HepG2 (cell line): ENCODE data around the gene HDAC4. TPM values are rescaled to one million over a fixed set of nuclear protein-coding genes. Genes with fewer than 3 reads are reported as not detected.

ENCODE experiments used
- ATAC-seq: fragments of 200-7000 bp; cut with Tn5 transposase; 3 replicates; pipeline ENCODE4 v1.9.1; 2020; ENCODE audit warnings: mild to moderate bottlenecking, moderate library complexity
- BruUV-seq: library from RNA; stranded (reverse); fragments of 400-500 nt; replicated peaks from 2 replicates; lab custom pipeline; 2021; lab: Mats Ljungman, UMichigan
- CTCF ChIA-PET: fragments of 300-600 bp; formaldehyde crosslinking; extraction: SDS; loops from one replicate; lab custom pipeline; 2021; ENCODE audit warnings: low total read pairs, inconsistent platforms, low intra/inter-chr PET ratio; lab: Yijun Ruan, JAX
- POLR2A ChIA-PET: fragments of 350-600 bp; sonication (Branson Sonifier 250); formaldehyde crosslinking; loops from one replicate; lab custom pipeline; 2020; ENCODE audit warnings: antibody characterized with exemption, inconsistent platforms; lab: Yijun Ruan, JAX
- DNase-seq: peaks from one replicate; pipeline ENCODE4 v3.0.0-alpha.2; 2015; ENCODE audit warnings: low spot score
- FAIRE-seq: peaks from 3 replicates; lab custom pipeline; 2011; peaks lifted over from hg19 to GRCh38; lab: Jason Lieb, UNC
- H2AFZ ChIP-seq: one replicate; pipeline ENCODE4 v1.6.1; 2011; ENCODE audit warnings: low read length, inconsistent platforms
- H3K27ac ChIP-seq: fragments of 300-600 bp; 3 replicates; pipeline ENCODE4 v1.8.0; 2011; ENCODE audit warnings: mixed run types, mild to moderate bottlenecking, mixed read lengths, low read length, inconsistent platforms; ENCODE audit not compliant: insufficient read depth; ENCODE audit errors: extremely low read length
- H3K27me3 ChIP-seq, 2 experiments: fragments of 200-600 bp in 1 of 2; 2 replicates in 1 of 2; 3 replicates in 1 of 2; pipeline versions ENCODE4 v1.6.0 to v1.8.0; 2011; ENCODE audit warnings: low read length in 2 of 2, mild to moderate bottlenecking in 2 of 2, moderate library complexity in 2 of 2, inconsistent platforms in 1 of 2; ENCODE audit not compliant: insufficient read depth in 2 of 2, control insufficient read depth in 1 of 2
- H3K36me3 ChIP-seq, 2 experiments: fragments of 200-600 bp in 1 of 2; replicated peaks in 1 of 2; 2 replicates in 1 of 2; 3 replicates in 1 of 2; pipeline versions ENCODE4 v1.5.1 to v1.8.0; 2011; ENCODE audit warnings: low read length in 2 of 2, inconsistent platforms in 1 of 2; ENCODE audit not compliant: insufficient read depth in 2 of 2, control insufficient read depth in 1 of 2
- H3K4me1 ChIP-seq: 2 replicates; pipeline ENCODE4 v1.5.1; 2012; ENCODE audit warnings: low read length, inconsistent platforms; ENCODE audit not compliant: insufficient read depth
- H3K4me2 ChIP-seq: 2 replicates; pipeline ENCODE4 v1.6.0; 2011; ENCODE audit warnings: low read depth, low read length, inconsistent platforms
- H3K4me3 ChIP-seq, 3 experiments: fragments of 200-600 bp in 1 of 3; sonication (generic), shearing (Covaris generic) in 1 of 3; replicated peaks in 1 of 3; 2 replicates each; pipeline ENCODE4 v1.5.1; 2011 to 2016; ENCODE audit warnings: low read length in 3 of 3, inconsistent platforms in 2 of 3, low read depth in 2 of 3, mild to moderate bottlenecking in 2 of 3, control low read depth in 1 of 3, mixed read lengths in 1 of 3; ENCODE audit not compliant: insufficient read depth in 1 of 3
- H3K79me2 ChIP-seq: one replicate; pipeline ENCODE4 v1.6.1; 2011; ENCODE audit warnings: low read length, inconsistent platforms; ENCODE audit not compliant: insufficient read depth
- H3K9ac ChIP-seq: 2 replicates; pipeline ENCODE4 v1.6.0; 2011; ENCODE audit warnings: mild to moderate bottlenecking, low read depth, low read length, inconsistent platforms; ENCODE audit not compliant: insufficient read depth
- H3K9me3 ChIP-seq: 2 replicates; pipeline ENCODE4 v1.5.1; 2012; ENCODE audit warnings: mild to moderate bottlenecking, low read length
- H4K20me1 ChIP-seq: 2 replicates; pipeline ENCODE4 v1.6.0; 2011; ENCODE audit warnings: inconsistent platforms, mild to moderate bottlenecking, low read length, moderate library complexity; ENCODE audit not compliant: insufficient read depth
- AGO2 ChIP-seq: fragments of 200-400 bp; formaldehyde crosslinking; optimal IDR thresholded peaks from 2 replicates; pipeline ENCODE3; 2017; ENCODE audit warnings: mild to moderate bottlenecking, low read depth, low read length, moderate library complexity
- PRPF4 ChIP-seq: fragments of 200-400 bp; formaldehyde crosslinking; IDR thresholded peaks from 2 replicates; pipeline ENCODE4 v1.6.1; 2016; ENCODE audit warnings: low read length, low read depth; ENCODE audit not compliant: poor library complexity, severe bottlenecking
- ZNF431 ChIP-seq: sonication (generic); formaldehyde crosslinking; IDR thresholded peaks from 2 replicates; pipeline ENCODE4 v1.9.0; 2022; ENCODE audit warnings: missing genetic modification reagents, low read depth, mild to moderate bottlenecking, borderline replicate concordance
- WGBS: methylation state at CpG from one replicate; pipeline ENCODE4 v1.1.6; 2017; ENCODE audit warnings: low lambda C conversion rate; 5-methylcytosine and 5-hydroxymethylcytosine counted together
- in situ Hi-C: cut with HindIII; loops from 2 replicates; pipeline ENCODE4 v1.10.0; 2017; ENCODE audit warnings: low pct_unique_long_range_greater_than_20kb; ENCODE audit not compliant: extremely low pct_ligation_motif_present
- intact Hi-C: fragments of 100-400 bp; cut with micrococcal nuclease; formaldehyde crosslinking; loops from one replicate; pipeline ENCODE4 v1.10.0; 2022; ENCODE audit not compliant: unreplicated experiment
- polyA plus RNA-seq, 8 experiments: library from polyadenylated mRNA; depleted of rRNA in 3 of 8; stranded (reverse) in 7 of 8; unstranded in 1 of 8; fragments of >200 nt; fragmentation: Illumina TruSeq in 4 of 8; extraction: Trizol in 4 of 8; gene quantifications; 2 replicates each; pipeline versions ENCODE4 v1.2.1 to v1.2.3, GENCODE V29; 2011 to 2016; ENCODE audit warnings: low read depth in 4 of 8, missing spikeins in 1 of 8, mixed read lengths in 1 of 8; ENCODE audit not compliant: insufficient read depth in 1 of 8
- total RNA-seq, 5 experiments: library from RNA; depleted of rRNA; stranded (reverse); fragments of >200 nt; fragmentation: Illumina TruSeq; extraction: Trizol; gene quantifications; 2 replicates each; pipeline ENCODE4 v1.2.3, GENCODE V29; 2016; ENCODE audit warnings: low read depth in 1 of 5

HDAC4 gene
- total and polyA plus RNA-seq, 2 of the 13 experiments (the other 11 are each of a cell fraction or from before 2014, with no cell fraction given): 10.1 to 11.5 TPM

DNA sequence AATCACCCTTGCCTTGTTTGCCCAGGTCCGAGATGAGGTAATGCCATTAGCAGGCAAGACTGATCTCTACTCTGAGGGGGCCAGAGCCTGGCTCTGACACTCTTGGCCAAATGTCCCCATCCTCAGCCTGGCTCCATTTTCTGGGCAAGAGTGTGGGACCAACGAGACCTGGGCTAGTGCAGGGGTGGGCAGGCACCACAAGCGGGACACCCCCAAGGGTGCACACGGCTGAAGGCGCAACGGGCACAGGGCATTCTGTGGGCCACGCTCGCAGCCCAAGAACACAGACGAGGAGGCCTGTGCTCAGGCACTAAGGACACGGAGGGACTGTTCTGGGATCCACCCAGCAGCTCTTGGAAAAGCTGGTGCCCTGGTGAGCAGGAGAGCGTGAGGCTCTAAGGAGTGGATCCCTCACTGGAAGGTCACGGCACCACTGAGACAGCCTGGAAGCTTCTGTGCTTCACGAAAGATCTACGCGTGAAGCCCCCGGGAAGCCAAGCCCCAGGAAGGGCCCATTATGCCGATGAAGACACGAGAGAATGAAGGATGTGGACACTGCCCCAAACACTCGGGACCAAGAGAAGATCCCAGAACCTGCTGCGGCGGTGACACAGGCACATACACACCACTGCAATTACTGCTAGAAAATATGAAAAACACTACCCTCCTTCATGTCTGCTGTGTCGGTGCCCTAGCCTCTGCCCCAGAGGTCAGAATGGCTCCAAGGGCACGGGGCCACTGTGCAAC, 138.2 kb downstream of the HDAC4 start:
- Histone ChIP-seq H2AFZ (no peak overlapping the region), H3K4me3 (no peak overlapping the region), H4K20me1 (peaks cover 36% of the 10 kb centered on the region; the same call in 1 of the 2 replicates), H3K36me3 (no peaks in the 10 kb centered on the region), H3K4me1 (peaks cover 57% of the 10 kb centered on the region), H3K9ac (no peak overlapping the region), H3K27ac (no peak overlapping the region), H3K27me3 (no peaks in the 10 kb centered on the region), H3K9me3 (no peaks in the 10 kb centered on the region), H3K4me2 (no peak overlapping the region), H3K79me2 (peaks cover 54% of the 10 kb centered on the region)
- BruUV-seq: no TSS peak
- ChIA-PET POLR2A (no interaction called here), CTCF (no interaction called here)
- in situ Hi-C loops (no loop called here), intact Hi-C loops (no loop called here)
- FAIRE-seq: no peak
- no peak for ATAC-seq
- no peak for DNase-seq
- peak; percentile 2 for TF ChIP-seq AGO2
- TF ChIP-seq PRPF4: no peak
- WGBS: over 99% methylated on average over 21 of the region's 23 CpGs

DNA sequence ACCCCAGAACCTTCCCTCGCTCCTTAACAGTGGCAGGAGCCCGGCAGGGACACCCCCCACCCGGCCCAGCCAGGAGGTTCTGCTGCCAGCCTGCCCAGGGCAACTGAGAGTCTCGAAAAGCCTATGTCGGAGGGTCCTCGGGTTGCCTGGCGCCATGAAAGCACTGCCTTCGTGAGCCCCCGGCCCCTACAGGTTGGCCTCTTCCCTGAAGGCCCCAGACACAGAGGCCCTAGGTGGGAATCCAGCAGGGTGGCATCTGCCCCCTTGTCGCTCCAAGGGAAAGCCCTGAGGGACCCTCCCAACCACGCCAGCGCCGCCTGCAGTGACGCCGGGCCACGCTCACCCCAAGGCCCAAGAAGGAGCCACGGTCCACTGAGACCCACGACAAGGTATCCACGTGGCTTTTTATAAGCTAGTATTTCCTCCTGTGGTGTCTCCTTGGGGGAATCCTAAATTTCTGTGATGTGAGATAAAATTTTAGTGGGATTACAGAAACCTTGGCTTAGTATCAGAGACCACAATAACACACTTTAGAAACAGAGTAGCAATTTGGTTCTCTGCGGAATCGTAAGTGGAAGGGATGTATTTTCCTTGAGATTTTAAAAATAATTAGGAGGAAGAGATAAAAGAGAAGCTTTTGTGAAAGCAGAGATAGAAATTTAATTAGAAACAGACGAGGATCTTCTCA, 138.9 kb downstream of the HDAC4 start:
- peaks cover 57% of the 10 kb centered on the region for H3K4me1 ChIP-seq
- in situ Hi-C loops: no loop called here

More for the DNA sequence above, 138.9 kb downstream of the HDAC4 start:
- ChIA-PET CTCF (no interaction called here), POLR2A (no interaction called here)
- no peaks in the 10 kb centered on the region for H3K9me3 ChIP-seq
- H3K79me2 ChIP-seq: peaks cover 50% of the 10 kb centered on the region
- no peaks in the 10 kb centered on the region for H3K36me3 ChIP-seq
- TF ChIP-seq ZNF431 (no peak), AGO2 (peak; percentile 25)
- intact Hi-C loops: no loop called here
- ATAC-seq (no peak), DNase-seq (no peak), FAIRE-seq (no peak)
- H3K27ac ChIP-seq: no peak overlapping the region
- 97% methylated on average over 17 of the region's 22 CpGs for WGBS
- no peak overlapping the region for H3K4me3 ChIP-seq
- H3K9ac ChIP-seq: no peak overlapping the region
- no peak overlapping the region for H2AFZ ChIP-seq
- no peak overlapping the region for H3K4me2 ChIP-seq
- H4K20me1 ChIP-seq: peaks cover 30% of the 10 kb centered on the region; the same call in 1 of the 2 replicates
- H3K27me3 ChIP-seq: no peaks in the 10 kb centered on the region
- no TSS peak for BruUV-seq
